ENCODE data around the gene MRO. TPM values are rescaled to one million over a fixed set of nuclear protein-coding genes. Genes with fewer than 3 reads are reported as not detected.

The MRO gene
- total RNA-seq, 2 donors from 2014 or later, result 2.1 to 2.6 TPM

DNA sequence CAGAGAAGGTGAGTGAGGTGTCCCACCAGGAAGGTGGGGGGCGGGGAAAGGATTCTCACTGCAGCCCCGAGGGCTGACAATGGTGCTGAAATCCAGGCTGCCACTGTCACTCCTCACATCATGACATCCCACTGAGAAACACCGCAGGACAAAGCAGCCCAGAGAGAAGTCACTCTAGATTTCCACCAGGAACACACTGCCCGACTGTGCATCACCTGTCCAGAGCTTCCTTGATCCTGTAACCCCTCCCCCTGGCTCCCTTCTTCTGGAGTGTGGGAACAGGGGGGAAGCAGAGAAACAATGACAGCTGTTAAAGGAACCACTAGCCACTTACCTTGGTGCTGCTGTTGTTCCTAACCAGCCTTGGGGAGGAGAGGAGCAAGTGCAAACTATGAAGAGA is 69.9 kb downstream of the MRO start:
- H3K4me3 ChIP-seq, result no peak overlapping the region
- peaks cover 0 to 4% of the 10 kb centered on the region in 2 donors for H3K4me1 ChIP-seq
- peaks cover 0 to 3% of the 10 kb centered on the region in 2 donors for H3K9me3 ChIP-seq
- no peaks in the 10 kb centered on the region for H3K27me3 ChIP-seq
- DNase-seq (ENCODE audit: low spot score), result peak; percentile 43
- TF ChIP-seq, protein P1, sequence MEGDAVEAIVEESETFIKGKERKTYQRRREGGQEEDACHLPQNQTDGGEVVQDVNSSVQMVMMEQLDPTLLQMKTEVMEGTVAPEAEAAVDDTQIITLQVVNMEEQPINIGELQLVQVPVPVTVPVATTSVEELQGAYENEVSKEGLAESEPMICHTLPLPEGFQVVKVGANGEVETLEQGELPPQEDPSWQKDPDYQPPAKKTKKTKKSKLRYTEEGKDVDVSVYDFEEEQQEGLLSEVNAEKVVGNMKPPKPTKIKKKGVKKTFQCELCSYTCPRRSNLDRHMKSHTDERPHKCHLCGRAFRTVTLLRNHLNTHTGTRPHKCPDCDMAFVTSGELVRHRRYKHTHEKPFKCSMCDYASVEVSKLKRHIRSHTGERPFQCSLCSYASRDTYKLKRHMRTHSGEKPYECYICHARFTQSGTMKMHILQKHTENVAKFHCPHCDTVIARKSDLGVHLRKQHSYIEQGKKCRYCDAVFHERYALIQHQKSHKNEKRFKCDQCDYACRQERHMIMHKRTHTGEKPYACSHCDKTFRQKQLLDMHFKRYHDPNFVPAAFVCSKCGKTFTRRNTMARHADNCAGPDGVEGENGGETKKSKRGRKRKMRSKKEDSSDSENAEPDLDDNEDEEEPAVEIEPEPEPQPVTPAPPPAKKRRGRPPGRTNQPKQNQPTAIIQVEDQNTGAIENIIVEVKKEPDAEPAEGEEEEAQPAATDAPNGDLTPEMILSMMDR (IDR thresholded peaks at IDR 0.05), result no peak
- no peak overlapping the region for H3K27ac ChIP-seq
- H3K36me3 ChIP-seq, result no peaks in the 10 kb centered on the region

DNA sequence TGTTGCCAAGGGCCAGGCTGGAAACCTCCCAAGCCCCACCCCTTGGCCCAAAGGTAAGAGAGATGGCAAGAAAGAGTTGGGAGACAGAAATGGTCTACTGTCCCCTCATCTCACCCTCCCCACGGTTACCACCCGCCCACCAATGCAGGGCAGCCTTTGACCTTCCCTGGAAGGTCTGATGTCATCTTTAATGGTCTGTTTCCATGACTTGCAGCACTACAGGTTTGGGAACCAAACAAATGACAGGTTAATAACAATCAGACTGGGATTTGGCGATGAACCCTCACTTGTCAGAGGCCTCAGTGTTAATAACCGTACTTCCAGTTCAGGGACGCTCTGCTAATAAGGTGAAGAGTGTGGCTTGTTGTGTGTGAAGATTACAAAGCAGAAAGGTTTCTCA is 70.4 kb downstream of the MRO start:
- TF ChIP-seq, protein P1 (IDR thresholded peaks at IDR 0.05), result no peak
- Histone ChIP-seq H3K4me1 (peaks cover 0 to 4% of the 10 kb centered on the region in 2 donors), H3K9me3 (peaks cover 0 to 3% of the 10 kb centered on the region in 2 donors), H3K4me3 (no peak overlapping the region), H3K27me3 (no peaks in the 10 kb centered on the region), H3K27ac (no peak overlapping the region), H3K36me3 (no peaks in the 10 kb centered on the region)
- peak; percentile 2 for DNase-seq (ENCODE audit: low spot score)

DNA sequence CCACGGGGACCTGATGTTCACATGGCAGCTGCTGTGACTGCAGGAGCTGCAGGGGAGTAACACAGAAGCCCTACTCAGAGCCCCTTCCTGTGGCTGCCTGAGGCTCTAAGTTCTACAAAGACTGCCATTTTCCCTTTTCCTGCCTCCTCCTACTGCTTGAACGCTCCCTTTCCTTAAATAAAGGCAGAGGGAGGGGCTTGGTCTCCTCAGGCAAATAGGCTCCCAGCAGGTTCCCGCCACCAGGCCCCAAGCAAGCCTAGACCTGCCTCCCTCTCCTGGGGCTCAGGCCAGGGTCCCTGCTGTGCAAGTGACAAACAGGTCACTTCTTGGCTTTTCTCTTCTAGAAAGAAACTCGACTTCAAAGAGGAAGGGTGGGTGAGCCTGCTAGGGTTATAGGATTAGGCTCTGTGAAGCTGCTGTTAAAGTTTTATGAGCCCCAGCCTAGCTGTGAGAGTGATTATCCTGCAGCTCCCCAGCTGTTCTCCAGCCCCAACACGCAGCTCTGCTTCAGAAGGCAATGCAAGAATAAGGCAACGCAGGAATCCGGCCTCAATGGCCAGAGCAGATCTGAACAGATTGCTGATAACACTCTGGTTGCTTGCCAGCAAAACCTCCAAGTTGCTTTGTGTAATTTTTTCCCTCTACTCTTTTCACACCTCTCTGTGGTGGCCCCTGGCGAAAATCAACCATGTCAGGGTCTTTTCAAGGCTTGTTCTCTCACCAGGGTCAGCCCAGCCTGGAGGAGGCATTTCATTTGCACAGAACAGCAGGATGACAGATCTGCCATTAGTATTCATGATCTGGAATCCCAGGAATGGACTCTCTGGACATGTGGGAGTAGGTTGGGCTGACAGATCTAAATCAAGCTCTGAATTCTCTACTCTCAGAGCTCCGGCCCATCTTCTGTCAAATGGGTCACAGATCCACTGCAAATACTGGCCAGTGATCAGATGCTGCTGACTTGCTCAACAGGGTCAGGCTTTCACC is 71.3 kb downstream of the MRO start:
- peaks cover 0 to 4% of the 10 kb centered on the region in 2 donors for H3K4me1 ChIP-seq
- peak; percentile 47 for DNase-seq (ENCODE audit: low spot score)
- TF ChIP-seq, protein P1 (IDR thresholded peaks at IDR 0.05), result no peak
- H3K4me3 ChIP-seq, result no peak overlapping the region
- H3K27ac ChIP-seq, result no peak overlapping the region
- H3K9me3 ChIP-seq, result peaks cover 0 to 3% of the 10 kb centered on the region in 2 donors
- H3K27me3 ChIP-seq, result no peaks in the 10 kb centered on the region
- H3K36me3 ChIP-seq, result no peaks in the 10 kb centered on the region

DNA sequence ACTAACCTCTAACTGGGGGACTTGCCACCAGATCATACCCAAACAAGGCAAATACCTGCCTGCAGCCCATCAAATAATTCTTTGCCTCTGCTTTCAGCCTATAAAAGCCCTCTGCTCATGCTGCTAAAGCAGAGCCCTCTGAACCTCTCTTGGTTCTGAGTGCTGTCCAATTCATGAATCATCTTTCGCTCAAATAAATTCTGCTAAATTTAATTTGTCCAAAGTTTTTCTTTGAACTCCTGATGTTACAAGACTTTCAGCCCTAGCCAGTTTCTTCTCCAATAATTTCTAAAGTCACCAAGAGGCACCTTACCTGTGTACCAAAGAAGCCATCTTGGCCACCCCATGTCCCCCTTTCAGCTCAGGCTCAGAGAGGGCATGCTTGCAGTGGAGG is 72.0 kb downstream of the MRO start:
- no peak overlapping the region for H3K27ac ChIP-seq
- no peaks in the 10 kb centered on the region for H3K36me3 ChIP-seq

DNA sequence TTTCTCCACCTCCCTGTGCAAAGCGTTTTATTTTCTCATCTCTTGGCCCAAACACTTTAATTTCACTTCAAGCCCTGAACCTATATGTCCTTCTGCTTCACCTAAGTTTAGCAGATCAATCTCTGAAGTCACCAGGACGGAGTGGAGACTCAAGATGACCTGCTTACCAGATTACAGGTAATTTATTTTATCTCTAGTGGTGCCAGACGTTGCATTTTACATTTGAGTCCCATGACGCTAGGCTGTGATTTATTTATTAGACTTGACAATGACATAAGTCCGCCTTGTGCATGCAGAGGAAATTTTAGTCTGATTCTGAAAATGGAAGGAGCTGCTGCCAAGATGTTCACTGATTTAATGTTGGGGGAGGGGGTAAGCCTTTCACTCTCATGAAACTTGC is 73.9 kb downstream of the MRO start:
- DNase-seq (ENCODE audit: low spot score), result no peak
- Histone ChIP-seq H3K4me1 (peaks cover 0 to 4% of the 10 kb centered on the region in 2 donors), H3K9me3 (peaks cover 0 to 3% of the 10 kb centered on the region in 2 donors), H3K27me3 (no peaks in the 10 kb centered on the region), H3K4me3 (no peak overlapping the region), H3K27ac (no peak overlapping the region), H3K36me3 (no peaks in the 10 kb centered on the region)
- TF ChIP-seq, protein P1 (IDR thresholded peaks at IDR 0.05), result no peak

More for the DNA sequence above, 72.0 kb downstream of the MRO start:
- DNase-seq (ENCODE audit: low spot score), result peak; percentile 13
- no peaks in the 10 kb centered on the region for H3K27me3 ChIP-seq
- H3K9me3 ChIP-seq, result peaks cover 0 to 3% of the 10 kb centered on the region in 2 donors
- TF ChIP-seq, protein P1 (IDR thresholded peaks at IDR 0.05), result no peak
- H3K4me3 ChIP-seq, result no peak overlapping the region
- H3K4me1 ChIP-seq, result peaks cover 0 to 4% of the 10 kb centered on the region in 2 donors

Other genes with a start within 250 kb of the MRO start
- gene ME2, start 59.1 kb upstream of the MRO start, total RNA-seq, result 100 to 1,000 TPM in 1 of 2 donors, 10 to 100 TPM in 1; 82.0 to 117 TPM
- gene ELAC1, start 148.0 kb upstream of the MRO start, total RNA-seq, result 1 to 10 TPM; 2.6 to 2.9 TPM
- 100 to 1,000 TPM in 1 of 2 donors, 10 to 100 TPM in 1; 57.5 to 102 TPM for gene SMAD4, start 210.2 kb upstream of the MRO start, total RNA-seq